Prostate gland (tissue), 2 donors: ENCODE data around the gene DYNLRB1.

Experiments used
- POLR2AphosphoS5 ChIP-seq: sonication (generic); formaldehyde crosslinking; IDR thresholded peaks from one replicate; pipeline ENCODE4 v1.6.1; 2017; ENCODE audit warnings: antibody characterized with exemption
- TF ChIP-seq, protein P1 (sequence below), 4 experiments: fragments of 200-600 bp in 2 of 4; fragments of 450-650 bp in 2 of 4; sonication (generic) in 2 of 4; IDR thresholded peaks; 1 replicate in 3 of 4; 2 replicates in 1 of 4; pipeline ENCODE4 v1.5.1; 2016 to 2019; ENCODE audit warnings: antibody characterized with exemption in 4 of 4, mild to moderate bottlenecking in 2 of 4, moderate library complexity in 2 of 4

DNA sequence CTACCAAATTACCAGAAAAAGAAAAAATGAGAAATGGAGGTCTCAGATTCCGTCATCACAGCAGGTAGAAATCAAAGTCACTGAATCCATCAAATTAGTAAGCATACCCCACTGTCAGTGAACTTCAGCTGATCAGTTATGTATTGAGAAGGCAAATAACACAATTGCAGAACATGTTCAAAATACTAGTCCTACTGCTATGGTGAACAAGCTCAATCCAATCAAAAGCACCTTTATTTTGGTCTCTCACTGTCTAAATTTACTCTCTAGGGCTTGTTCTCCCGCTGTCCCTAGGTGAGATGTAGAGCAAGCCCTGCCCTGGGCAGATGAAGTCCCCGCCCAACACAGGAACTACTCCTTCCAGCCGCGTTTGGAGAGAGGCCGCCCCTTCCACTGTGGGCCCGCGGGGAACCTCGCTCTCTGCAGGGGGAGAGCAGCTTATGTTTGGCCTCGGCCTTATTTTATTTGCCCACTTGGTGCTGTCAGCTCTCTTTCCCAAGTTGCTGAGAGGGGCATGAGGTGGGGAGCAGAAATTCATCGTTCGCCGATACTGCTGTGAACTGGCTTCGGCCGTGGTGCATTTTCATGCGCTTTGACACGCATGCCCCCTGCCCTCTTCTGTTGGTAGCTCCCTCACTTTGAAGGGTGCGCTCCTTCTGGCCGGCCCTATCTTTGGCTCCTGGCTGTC is 28.0 kb downstream of the DYNLRB1 start:
- TF ChIP-seq, protein P1, sequence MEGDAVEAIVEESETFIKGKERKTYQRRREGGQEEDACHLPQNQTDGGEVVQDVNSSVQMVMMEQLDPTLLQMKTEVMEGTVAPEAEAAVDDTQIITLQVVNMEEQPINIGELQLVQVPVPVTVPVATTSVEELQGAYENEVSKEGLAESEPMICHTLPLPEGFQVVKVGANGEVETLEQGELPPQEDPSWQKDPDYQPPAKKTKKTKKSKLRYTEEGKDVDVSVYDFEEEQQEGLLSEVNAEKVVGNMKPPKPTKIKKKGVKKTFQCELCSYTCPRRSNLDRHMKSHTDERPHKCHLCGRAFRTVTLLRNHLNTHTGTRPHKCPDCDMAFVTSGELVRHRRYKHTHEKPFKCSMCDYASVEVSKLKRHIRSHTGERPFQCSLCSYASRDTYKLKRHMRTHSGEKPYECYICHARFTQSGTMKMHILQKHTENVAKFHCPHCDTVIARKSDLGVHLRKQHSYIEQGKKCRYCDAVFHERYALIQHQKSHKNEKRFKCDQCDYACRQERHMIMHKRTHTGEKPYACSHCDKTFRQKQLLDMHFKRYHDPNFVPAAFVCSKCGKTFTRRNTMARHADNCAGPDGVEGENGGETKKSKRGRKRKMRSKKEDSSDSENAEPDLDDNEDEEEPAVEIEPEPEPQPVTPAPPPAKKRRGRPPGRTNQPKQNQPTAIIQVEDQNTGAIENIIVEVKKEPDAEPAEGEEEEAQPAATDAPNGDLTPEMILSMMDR (IDR thresholded peaks at IDR 0.05) = no peak
- no peak for TF ChIP-seq POLR2AphosphoS5
